HL-60/S4 treated with phorbol 12-myristate 13-acetate at 8.2 ng/mL for 4 days and 3 days (cell line): ENCODE data around the gene PTPRG.

Source experiments
- in situ Hi-C: fragments of 300-500 bp; cut with MboI; formaldehyde crosslinking; loops from 2 replicates; pipeline ENCODE4 v1.15.0; 2022; ENCODE audit warnings: low sequenced_read_pairs

The PTPRG gene

GRCh38 chr3:62125380-62125779, 564.0 kb downstream of the PTPRG start:
- in situ Hi-C loops, result no loop called here

- in situ Hi-C loops, result no loop called here
These were observed 565.7 kb downstream of the PTPRG start for GRCh38 chr3:62127116-62127515.

- in situ Hi-C loops, result no loop called here
These were observed 566.7 kb downstream of the PTPRG start for GRCh38 chr3:62128051-62128450.

- in situ Hi-C loops, result no loop called here
These were observed 567.3 kb downstream of the PTPRG start for GRCh38 chr3:62128681-62129080.

- in situ Hi-C loops, result no loop called here
These were observed 569.7 kb downstream of the PTPRG start for GRCh38 chr3:62131050-62131449.

GRCh38 chr3:62131620-62132019, 570.2 kb downstream of the PTPRG start:
- in situ Hi-C loops, result no loop called here

GRCh38 chr3:62132027-62132602, 570.7 kb downstream of the PTPRG start:
- in situ Hi-C loops, result no loop called here

- in situ Hi-C loops, result no loop called here
These were observed 571.6 kb downstream of the PTPRG start for GRCh38 chr3:62133015-62133414.

- in situ Hi-C loops, result no loop called here
These were observed 572.7 kb downstream of the PTPRG start for GRCh38 chr3:62134061-62134496.

- in situ Hi-C loops, result no loop called here
These were observed 574.4 kb downstream of the PTPRG start for GRCh38 chr3:62135741-62136140.

- in situ Hi-C loops, result no loop called here
These were observed 578.6 kb downstream of the PTPRG start for GRCh38 chr3:62139957-62140356.

- in situ Hi-C loops, result no loop called here
These were observed 581.1 kb downstream of the PTPRG start for GRCh38 chr3:62142331-62143085.

- in situ Hi-C loops, result no loop called here
These were observed 582.6 kb downstream of the PTPRG start for GRCh38 chr3:62143843-62144450.

- in situ Hi-C loops, result no loop called here
These were observed 583.1 kb downstream of the PTPRG start for GRCh38 chr3:62144482-62144881.

- in situ Hi-C loops, result no loop called here
These were observed 583.9 kb downstream of the PTPRG start for GRCh38 chr3:62145086-62145757.

- in situ Hi-C loops, result no loop called here
These were observed 588.2 kb downstream of the PTPRG start for GRCh38 chr3:62149539-62149938.

- in situ Hi-C loops, result no loop called here
These were observed 588.6 kb downstream of the PTPRG start for GRCh38 chr3:62149962-62150361.

- in situ Hi-C loops, result no loop called here
These were observed 590.2 kb downstream of the PTPRG start for GRCh38 chr3:62151591-62151990.

- in situ Hi-C loops, result no loop called here
These were observed 591.9 kb downstream of the PTPRG start for GRCh38 chr3:62153231-62153630.

- in situ Hi-C loops, result no loop called here
These were observed 593.2 kb downstream of the PTPRG start for GRCh38 chr3:62154457-62155148.

- in situ Hi-C loops, result no loop called here
These were observed 597.8 kb downstream of the PTPRG start for GRCh38 chr3:62159056-62159708.
